Measurements from ENCODE around the gene TPK1.

- no peak for TF ChIP-seq EZH2 (IDR thresholded peaks at IDR 0.05)
- no peak for TF ChIP-seq POLR2AphosphoS5 (IDR thresholded peaks at IDR 0.05; ENCODE audit: borderline replicate concordance, low read depth, low read length)
These were observed 332.6 kb downstream of the TPK1 start for GRCh38 chr7:144503215-144503614.
